Measurements from ENCODE around the gene RASGRF1.

The RASGRF1 gene

GRCh38 chr15:79093352-79093935, 2.9 kb upstream of the RASGRF1 start:
- DNase-seq, result no peak

DNA sequence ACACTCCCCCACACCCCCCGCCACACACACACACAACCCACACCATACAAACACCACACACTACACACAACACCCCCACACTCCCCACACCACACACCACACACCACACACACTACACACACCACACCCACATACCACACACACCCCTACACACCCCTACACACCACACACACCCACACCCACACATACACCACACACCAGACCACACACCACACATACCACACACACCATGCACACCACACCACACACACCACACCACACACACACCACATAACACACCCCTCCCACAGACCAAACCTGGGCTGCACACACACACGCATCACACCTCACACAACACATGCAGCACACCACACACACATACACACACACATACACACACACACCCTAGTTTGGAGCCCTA, 1.8 kb upstream of the RASGRF1 start:
- no peak for DNase-seq

- DNase-seq, result no peak
Measured at GRCh38 chr15:79091204-79091867, 756 bp upstream of the RASGRF1 start.

GRCh38 chr15:79089890-79090486, 592 bp downstream of the RASGRF1 start:
- DNase-seq, result no peak

DNA sequence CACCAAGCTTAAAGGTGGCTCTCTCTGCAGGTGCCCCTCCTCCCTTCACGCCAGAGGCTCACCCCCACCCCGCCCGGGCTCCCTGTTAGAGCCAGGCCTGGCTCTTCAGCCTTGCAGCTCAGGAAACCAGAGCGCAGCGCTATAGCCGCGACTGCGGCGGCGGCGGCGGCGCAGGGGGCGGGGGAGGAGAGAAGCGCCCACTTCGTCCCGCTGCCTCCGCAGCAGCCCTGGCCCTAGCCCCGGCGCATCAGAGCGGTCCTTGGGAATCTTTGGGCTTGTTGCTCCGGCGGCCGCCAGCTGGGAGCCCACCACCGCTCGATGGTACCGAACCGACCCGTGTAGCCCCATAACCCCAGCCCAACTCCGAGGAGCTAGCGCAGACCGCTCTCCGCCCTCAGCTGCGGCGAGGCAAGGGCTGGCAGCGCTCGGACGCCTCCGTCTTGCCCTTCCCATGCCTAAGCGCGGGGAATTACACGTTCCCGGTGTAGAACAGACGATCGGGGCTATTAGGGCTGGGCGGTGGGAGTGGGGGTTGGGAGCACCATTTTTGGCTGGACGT, 1.2 kb downstream of the RASGRF1 start:
- no peak for DNase-seq

DNA sequence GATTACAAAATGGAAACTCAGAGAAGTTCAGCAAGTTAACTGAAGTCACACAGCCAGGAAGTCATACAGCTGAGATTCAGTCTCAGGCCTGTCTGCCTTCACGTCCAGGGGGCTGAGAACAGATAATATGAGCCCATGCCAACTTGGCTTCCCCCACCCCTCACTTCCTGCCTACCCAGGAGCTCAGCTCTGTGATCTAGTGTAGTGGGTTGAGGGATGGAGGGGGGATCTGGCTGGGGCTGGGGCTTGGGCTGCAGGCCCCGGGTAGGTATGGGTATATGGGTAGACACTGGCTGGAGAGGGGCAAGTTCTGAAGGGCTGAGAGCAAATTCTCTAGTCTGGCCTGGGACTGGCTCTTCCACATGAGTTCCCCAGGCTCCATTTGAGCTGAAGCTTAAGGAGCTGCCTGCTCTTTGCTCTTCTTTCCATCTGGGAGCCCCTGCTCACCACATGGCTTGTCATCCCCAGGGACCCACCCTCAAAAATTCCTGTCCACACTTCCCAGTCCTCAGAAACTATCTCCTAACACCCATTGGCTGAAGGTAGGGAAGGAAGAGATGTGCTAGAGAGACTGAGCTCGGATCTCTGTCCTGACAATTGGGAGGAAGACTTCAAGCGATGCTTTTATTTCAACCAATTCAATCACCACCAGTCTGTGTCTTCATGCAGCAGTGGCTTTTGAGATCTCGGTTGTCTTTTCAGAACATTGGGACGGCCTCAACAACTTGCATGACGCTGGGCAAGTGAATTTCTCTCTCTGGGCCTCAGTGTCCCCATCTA, 2.0 kb downstream of the RASGRF1 start:
- no peak for DNase-seq

GRCh38 chr15:79086814-79087213, 3.8 kb downstream of the RASGRF1 start:
- DNase-seq, result no peak

- DNase-seq, result no peak
Measured at GRCh38 chr15:79084308-79084968, 6.1 kb downstream of the RASGRF1 start.

- DNase-seq, result no peak
Measured at GRCh38 chr15:79083154-79083553, 7.4 kb downstream of the RASGRF1 start.

DNA sequence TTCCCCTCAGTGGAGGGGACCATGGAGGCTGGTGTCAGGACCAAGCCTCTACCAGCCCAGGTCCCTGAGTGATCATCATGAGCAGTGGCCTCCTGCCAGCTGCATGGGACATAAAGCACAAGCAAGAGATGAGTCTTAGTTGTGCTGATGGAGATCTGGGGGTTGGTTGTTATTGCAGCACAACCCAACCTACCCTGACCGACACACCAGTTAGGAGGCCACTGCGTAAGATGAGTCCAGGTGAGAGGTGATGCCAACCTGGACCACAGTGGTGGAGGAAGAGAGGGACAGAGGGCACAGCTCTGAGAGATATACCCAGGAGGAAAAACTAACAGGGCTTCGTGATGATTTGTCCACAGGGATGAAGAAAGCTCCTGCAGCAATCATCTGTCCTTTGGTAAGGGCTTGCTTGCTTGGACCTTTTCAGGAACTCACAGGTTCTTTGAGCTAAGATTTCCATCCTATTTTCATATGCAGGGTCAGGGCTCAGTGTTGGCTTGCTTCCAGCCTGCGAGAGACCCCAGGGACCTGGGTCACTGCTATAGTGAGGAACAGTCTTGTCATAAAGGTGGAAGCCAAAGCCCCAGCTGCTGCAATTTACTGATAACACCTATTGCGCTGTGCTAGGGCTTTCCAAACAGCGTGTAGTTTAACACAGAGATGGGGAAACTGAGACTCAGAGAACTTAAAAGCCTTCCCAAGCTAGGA, 8.1 kb downstream of the RASGRF1 start:
- DNase-seq, result no peak

- peak; percentile 49 for DNase-seq
Measured at GRCh38 chr15:79078763-79079410, 11.7 kb downstream of the RASGRF1 start.

- no peak for DNase-seq
Measured at GRCh38 chr15:79078003-79078402, 12.6 kb downstream of the RASGRF1 start.

DNA sequence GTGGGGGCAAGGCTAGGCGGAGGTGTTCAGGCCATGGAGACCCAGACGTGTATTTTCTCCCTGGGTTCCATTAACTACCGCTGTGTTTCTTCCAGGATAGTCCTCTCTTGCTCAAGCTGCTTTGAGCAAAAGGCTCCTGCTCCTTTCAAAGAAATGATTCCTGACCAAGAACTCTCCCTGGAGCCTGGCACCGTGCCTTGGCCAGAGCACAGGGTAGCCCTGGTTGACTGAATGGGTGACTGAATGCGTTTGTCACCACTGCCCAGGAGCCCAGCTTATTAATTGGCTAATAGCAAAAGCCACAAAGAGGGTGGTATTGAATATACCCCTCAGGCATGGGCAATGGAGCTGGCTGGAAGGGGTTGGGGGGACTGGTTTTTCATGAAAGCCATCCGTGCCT, 13.9 kb downstream of the RASGRF1 start:
- no peak for DNase-seq

DNA sequence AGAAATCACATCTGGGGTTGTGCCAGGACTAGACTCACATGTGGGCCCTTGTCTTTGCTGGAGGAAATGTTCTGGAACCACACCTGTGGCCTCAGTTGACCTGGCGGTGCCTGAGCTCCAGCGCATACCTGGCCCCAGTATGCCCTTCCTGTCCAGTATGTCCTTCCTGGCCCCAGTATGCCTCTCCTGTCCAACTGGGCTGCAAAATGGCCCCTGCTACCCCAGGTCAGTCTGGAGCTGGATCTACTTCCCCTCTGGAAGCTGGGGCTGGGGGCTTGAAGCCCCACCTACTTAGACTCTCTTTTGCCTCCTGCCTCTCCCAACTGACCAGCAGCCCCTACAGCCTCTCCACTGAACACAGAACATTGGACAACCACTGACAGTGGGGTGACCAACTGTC, 15.3 kb downstream of the RASGRF1 start:
- no peak for DNase-seq

- DNase-seq, result no peak
Measured at GRCh38 chr15:79073336-79073735, 17.2 kb downstream of the RASGRF1 start.

DNA sequence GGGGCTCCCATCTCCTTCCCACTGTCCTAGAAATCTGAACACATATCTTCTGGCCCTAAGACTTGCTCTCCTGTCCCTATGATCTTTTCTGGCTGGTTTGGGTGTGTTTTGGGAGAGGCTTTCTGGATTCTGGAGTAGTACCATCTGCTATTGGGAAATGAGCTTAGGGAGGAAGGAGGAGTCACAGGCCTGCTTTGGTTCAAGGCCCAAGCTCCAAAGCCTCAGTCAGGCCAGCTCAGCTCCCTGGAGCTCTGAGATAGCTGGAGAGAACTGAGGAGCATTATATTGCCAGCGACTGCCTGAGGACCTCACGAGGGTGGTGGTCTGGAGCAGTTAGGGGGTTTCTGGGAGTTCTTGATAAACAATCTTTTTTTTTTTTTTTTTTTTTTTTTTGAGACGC, 18.7 kb downstream of the RASGRF1 start:
- DNase-seq, result no peak

GRCh38 chr15:79068790-79069189, 21.8 kb downstream of the RASGRF1 start:
- no peak for DNase-seq

- no peak for DNase-seq
Measured at GRCh38 chr15:79067969-79068368, 22.6 kb downstream of the RASGRF1 start.

DNA sequence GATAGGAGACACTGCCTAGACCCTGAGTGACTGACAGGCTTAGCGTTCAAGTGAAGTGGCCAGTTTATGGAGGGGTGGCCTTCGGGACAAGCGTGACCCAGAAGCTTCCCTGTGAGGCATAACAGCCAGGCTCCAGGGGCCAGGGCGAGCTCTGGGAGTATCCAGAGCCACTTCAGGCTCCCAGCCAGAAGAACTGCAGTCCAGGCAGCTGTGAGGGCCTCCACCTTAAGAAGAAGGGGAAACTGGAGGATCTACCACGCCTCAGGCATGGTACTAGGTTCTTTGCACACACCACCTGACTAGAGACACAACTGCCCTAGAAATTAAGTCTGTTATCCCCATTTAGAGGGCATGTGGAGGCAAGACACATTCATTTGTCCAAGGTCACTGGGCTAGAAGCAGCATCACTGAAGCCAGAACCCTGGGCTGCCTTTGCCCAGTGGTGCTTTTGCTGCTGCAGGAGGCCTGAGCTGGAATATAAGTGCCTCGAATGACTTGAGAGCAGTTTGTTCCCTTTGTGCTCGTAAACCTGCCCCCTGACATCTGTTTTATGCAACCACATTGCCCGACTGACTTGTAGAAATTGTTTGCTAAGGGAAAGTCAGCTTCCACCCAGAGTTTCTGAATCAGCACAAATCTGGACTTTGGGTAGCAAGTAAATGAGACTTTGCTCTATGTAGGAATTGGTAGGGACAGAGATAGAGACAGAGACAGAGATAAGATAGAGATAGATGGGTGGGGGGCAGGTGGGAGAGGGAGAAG, 23.3 kb downstream of the RASGRF1 start:
- no peak for DNase-seq

- no peak for DNase-seq
Measured at GRCh38 chr15:79066391-79067071, 24.0 kb downstream of the RASGRF1 start.

All from MV-4-11 (cell line).